ENCODE results near the gene OS9. TPM values are rescaled to one million over a fixed set of nuclear protein-coding genes. Genes with fewer than 3 reads are reported as not detected.

OS9 gene
- total RNA-seq, 1 donor from 2014 or later, result 284 TPM

- TF ChIP-seq CTCF (IDR thresholded peaks at IDR 0.05), result no peak
- peak overlapping the region; percentile 31 for H3K4me3 Mint-ChIP-seq (ENCODE audit: unreplicated experiment)
- no peak overlapping the region for H3K27ac Mint-ChIP-seq (ENCODE audit: unreplicated experiment)
- H3K36me3 Mint-ChIP-seq (ENCODE audit: low read depth), result peaks cover 20% of the 10 kb centered on the region
- no peaks in the 10 kb centered on the region for H3K9me3 Mint-ChIP-seq (ENCODE audit: low read depth)
- DNase-seq (ENCODE audit: low spot score), result no peak
- peaks cover 5% of the 10 kb centered on the region for H3K27me3 Mint-ChIP-seq (ENCODE audit: low read depth)
- peaks cover 34% of the 10 kb centered on the region for H3K4me1 Mint-ChIP-seq (ENCODE audit: low read depth)
Observed at GRCh38 chr12:57770734-57771133, 76.8 kb downstream of the OS9 start.

Small RNA genes lying within 50 kb of the gene (microRNA-seq; reads per million reads assigned to microRNA genes)
- not detected for gene MIR6759 (ENCODE audit: borderline number of aligned reads)

Other genes starting within 250 kb of the OS9 start
- gene INHBE, start 238.8 kb upstream of the OS9 start, total RNA-seq, result 0.77 to 8.5 TPM (median 8.4 TPM) in 3 replicates
- gene GLI1, start 234.3 kb upstream of the OS9 start, total RNA-seq, result 6.2 to 8.3 TPM (median 6.8 TPM) in 3 replicates
- 2.9 to 3.1 TPM in 2 of 3 replicates, not detected in the other for gene ARHGAP9, start 214.3 kb upstream of the OS9 start, total RNA-seq
- 176 to 350 TPM (median 331 TPM) in 3 replicates for gene MARS1, start 206.1 kb upstream of the OS9 start, total RNA-seq
- gene DDIT3, start 173.6 kb upstream of the OS9 start, total RNA-seq, result 9.6 to 79.1 TPM (median 79.0 TPM) in 3 replicates
- gene MBD6, start 171.3 kb upstream of the OS9 start, total RNA-seq, result 66.9 to 86.5 TPM (median 78.4 TPM) in 3 replicates
- gene DCTN2, start 146.9 kb upstream of the OS9 start, total RNA-seq, result 104 to 117 TPM (median 112 TPM) in 3 replicates
- gene KIF5A, start 144.1 kb upstream of the OS9 start, total RNA-seq, result 2.6 to 5.1 TPM (median 3.5 TPM) in 3 replicates
- 27.9 to 33.1 TPM (median 30.5 TPM) in 3 replicates for gene PIP4K2C, start 102.9 kb upstream of the OS9 start, total RNA-seq
- gene DTX3, start 89.3 kb upstream of the OS9 start, total RNA-seq, result 29.8 to 30.3 TPM (median 30.1 TPM) in 3 replicates
- 29.0 to 30.6 TPM (median 29.5 TPM) in 3 replicates for gene ARHGEF25, start 82.7 kb upstream of the OS9 start, total RNA-seq
- 20.8 to 21.8 TPM (median 21.4 TPM) in 3 replicates for gene B4GALNT1, start 60.9 kb upstream of the OS9 start, total RNA-seq
- gene AGAP2, start 44.6 kb downstream of the OS9 start, total RNA-seq, result 1.9 to 3.1 TPM (median 1.9 TPM) in 3 replicates
- gene TSPAN31, start 50.9 kb downstream of the OS9 start, total RNA-seq, result 21.2 to 29.3 TPM (median 21.5 TPM) in 3 replicates
- gene CDK4, start 58.2 kb downstream of the OS9 start, total RNA-seq, result 136 to 140 TPM (median 139 TPM) in 3 replicates
- gene MARCHF9, start 61.0 kb downstream of the OS9 start, total RNA-seq, result 17.3 to 22.1 TPM (median 21.8 TPM) in 3 replicates
- gene CYP27B1, start 72.9 kb downstream of the OS9 start, total RNA-seq, result 2.1 to 3.2 TPM (median 2.3 TPM) in 3 replicates
- gene METTL1, start 78.0 kb downstream of the OS9 start, total RNA-seq, result 25.2 to 33.6 TPM (median 26.8 TPM) in 3 replicates
- gene EEF1AKMT3, start 78.5 kb downstream of the OS9 start, total RNA-seq, result 13.0 to 14.8 TPM (median 13.6 TPM) in 3 replicates
- gene TSFM, start 88.7 kb downstream of the OS9 start, total RNA-seq, result 17.8 to 21.3 TPM (median 19.9 TPM) in 3 replicates
- 4.8 to 6.0 TPM (median 5.6 TPM) in 3 replicates for gene AVIL, start 124.6 kb downstream of the OS9 start, total RNA-seq
- gene CTDSP2, start 152.6 kb downstream of the OS9 start, total RNA-seq, result 113 to 124 TPM (median 123 TPM) in 3 replicates
- 2.3 to 5.3 TPM (median 3.6 TPM) in 3 replicates for gene ATP23, start 247.4 kb downstream of the OS9 start, total RNA-seq